H54 (cell line): ENCODE measurements around the gene MAN1B1.

Experiments used
- DNase-seq: peaks from one replicate; pipeline ENCODE4 v3.0.0; 2011; ENCODE audit warnings: low spot score, mixed read lengths; ENCODE audit not compliant: insufficient read length
- FAIRE-seq: peaks from 3 replicates; lab custom pipeline; 2011; peaks lifted over from hg19 to GRCh38; lab: Jason Lieb, UNC
- POLR2A ChIP-seq: IDR thresholded peaks from 2 replicates; pipeline ENCODE4 v1.6.1; 2011; ENCODE audit warnings: low read depth, mild to moderate bottlenecking, low read length

Gene MAN1B1

DNA sequence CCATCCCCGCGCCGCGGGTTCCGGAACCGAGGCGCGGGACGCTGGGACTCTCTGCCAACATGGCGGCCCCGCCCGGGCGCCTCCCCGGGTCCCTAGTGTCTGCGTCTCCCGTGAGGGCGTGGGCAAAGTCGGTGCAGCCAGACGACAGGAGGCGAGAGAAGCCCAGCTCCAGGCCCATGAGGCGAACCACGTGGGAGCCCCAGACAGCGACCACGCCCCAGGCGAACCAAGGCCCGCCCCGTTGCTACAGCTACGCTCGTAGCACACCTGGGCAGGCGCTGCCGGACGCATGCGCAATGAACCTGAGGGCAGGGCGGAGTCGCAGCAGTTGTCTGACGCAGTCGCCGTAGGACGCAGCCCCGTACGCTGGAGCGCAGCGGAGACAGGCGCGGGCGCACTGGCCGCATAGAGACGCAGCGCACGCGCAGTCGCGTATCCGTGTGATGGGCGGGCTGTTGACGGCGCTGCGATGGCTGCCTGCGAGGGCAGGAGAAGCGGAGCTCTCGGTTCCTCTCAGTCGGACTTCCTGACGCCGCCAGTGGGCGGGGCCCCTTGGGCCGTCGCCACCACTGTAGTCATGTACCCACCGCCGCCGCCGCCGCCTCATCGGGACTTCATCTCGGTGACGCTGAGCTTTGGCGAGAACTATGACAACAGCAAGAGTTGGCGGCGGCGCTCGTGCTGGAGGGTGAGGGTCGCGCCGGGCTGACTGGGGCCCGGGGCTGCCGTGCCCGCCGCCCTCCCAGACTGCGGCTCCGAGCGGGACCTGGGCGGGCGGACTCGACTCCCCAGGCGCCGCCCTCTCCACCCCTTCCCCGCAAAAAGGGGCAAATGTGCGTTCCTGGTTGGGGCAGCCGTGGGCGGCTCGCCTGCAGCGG lies at the start of gene MAN1B1:
Gene MAN1B1 (plus strand): TSS at position 455 of the 878 bp plus-strand sequence. CDS start 15 bp downstream, at position 470.
- DNase-seq, result peak; percentile 100
- peak; percentile 87 for FAIRE-seq
- peak; percentile 86 for TF ChIP-seq POLR2A

DNA sequence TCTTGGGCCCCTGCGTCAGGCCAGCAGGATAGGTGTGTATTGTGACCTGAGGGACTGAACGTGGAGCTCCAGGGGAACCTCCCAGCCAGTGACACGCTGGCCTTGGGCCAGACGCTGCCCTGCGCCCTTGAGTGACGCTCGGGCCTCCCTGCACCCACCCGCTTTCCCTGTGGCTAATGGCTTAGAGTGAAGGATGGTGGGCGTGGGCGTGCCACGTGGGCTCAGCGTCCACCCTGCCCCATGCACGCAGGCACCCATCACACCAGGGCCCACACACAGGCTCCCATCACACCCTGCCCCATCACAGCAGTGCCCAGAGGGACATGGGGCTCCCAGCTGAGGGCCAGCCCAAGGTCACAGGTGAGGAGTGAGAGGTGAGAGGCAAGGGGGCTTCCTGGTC lies 49.8 kb upstream of the MAN1B1 start:
- 0 out of 2 replicates have a peak, but pooled peaks have one; percentile 12 for TF ChIP-seq POLR2A
- no peak for DNase-seq
- FAIRE-seq, result no peak

- FAIRE-seq, result no peak
- TF ChIP-seq POLR2A, result no peak
- DNase-seq, result no peak
Observed at GRCh38 chr9:137037483-137037882, 49.3 kb upstream of the MAN1B1 start.

GRCh38 chr9:137038916-137039315 lies 47.9 kb upstream of the MAN1B1 start:
- no peak for TF ChIP-seq POLR2A
- DNase-seq, result no peak
- FAIRE-seq, result no peak

DNA sequence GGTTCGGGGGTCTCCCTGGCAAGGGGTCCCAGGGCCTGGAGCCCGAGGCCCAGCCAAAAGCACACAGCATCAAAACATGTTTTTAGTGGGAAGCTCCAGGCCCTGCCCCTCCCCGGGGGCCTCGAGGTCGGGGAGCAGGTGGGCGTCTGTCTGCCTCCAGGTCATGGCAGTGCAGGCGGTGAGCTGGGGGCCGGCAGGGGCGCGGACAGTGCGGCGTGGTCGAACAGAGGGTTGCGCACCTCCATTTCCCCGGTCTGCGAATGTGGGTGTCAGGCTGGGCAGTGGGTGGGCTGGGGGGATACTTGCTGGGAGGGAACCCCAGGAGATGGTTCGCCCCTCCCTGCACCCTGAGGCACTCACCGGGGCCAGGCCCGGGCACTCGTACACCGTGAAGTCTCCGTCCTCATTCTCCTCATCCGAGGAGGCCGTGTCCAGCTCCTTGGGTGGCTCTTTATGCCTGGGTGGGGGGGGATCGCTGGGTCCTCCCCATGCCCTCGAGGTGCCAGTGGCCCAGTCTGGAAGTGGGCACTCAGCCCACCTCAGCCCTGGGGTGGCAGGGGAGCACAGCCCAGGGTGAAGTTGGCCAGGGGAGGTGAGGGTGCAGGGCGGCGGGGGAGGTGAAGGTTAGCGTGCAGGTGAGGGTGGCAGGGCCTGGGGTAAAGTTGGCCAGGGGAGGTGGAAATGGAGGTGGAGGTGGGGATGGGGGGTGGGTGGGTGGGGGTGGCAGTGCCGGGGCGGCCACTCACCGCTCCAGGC lies 47.0 kb upstream of the MAN1B1 start:
- DNase-seq (no peak), FAIRE-seq (no peak)
- TF ChIP-seq POLR2A, result no peak

- TF ChIP-seq POLR2A, result no peak
- no peak for FAIRE-seq
- no peak for DNase-seq
Observed at GRCh38 chr9:137040568-137040967, 46.2 kb upstream of the MAN1B1 start.

DNA sequence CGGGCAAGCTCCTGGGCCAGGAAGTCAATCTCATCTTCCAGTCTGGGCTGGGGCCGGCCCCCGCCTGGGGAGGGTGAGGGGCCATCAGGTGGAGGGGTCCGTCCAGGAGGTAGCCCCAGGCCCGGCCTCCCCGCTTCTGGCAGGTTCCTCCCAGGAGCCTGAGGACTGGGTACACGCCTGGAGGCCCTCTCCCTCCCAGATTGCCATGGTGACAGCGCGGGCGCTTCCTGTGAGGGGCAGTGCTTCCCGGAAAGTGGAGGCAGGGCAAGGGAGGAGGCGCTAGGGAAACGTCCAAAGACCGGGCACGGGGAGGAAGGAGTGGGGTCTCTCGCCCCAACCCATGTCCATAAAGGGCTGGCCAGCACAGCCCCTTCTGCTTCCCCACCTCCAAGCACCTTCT lies 45.7 kb upstream of the MAN1B1 start:
- no peak for FAIRE-seq
- no peak for TF ChIP-seq POLR2A

GRCh38 chr9:137042751-137043727 lies 43.7 kb upstream of the MAN1B1 start:
- no peak for DNase-seq
- no peak for TF ChIP-seq POLR2A
- FAIRE-seq, result no peak

More for the DNA sequence above, 45.7 kb upstream of the MAN1B1 start:
- DNase-seq, result no peak

- no peak for TF ChIP-seq POLR2A
- DNase-seq, result no peak
- no peak for FAIRE-seq
Observed at GRCh38 chr9:137044037-137044436, 42.7 kb upstream of the MAN1B1 start.

- FAIRE-seq (no peak), DNase-seq (peak; percentile 82)
- TF ChIP-seq POLR2A, result no peak; the same call in 1 of the 2 replicates
Observed at GRCh38 chr9:137044502-137045177, 42.1 kb upstream of the MAN1B1 start.

DNA sequence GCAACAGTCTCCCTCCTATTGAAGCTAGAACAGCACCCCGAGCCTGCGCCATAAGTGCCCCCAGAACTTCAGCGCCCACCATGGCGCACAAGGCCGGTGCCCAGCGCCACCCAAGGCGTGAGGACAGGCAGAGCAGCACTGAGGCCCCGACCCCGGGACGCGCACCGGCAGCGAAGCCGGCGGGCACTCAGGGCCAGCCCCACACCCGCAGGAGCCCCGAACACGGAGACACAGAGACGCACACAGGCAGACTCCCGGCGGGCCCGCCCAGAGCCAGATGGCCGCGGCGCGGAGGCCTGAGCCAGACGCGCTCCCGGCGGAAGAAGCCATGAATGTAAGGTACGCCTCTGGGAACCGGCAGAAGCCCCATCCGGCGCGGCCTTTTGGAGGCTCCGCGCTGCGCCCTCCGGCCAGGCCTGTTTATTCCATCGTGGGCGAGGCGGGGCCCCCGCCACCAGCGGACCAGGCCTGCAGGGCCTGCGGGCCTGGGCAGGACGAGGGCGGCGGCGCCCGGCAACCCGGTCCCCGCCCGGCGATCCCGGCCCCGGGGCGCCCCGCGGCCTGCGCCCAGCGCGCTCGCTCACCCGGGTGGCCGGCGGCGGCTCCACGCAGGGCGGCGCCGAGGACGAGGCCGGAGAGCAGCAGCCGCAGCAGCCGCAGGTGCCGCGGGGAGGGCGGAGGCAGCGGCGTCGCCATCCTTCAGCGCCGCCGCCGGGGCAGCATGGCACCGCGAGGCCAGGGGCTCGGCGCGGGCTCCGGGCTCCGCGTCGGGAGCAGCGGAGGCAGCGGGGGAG lies 41.3 kb upstream of the MAN1B1 start:
- FAIRE-seq (no peak), DNase-seq (peak; percentile 89)
- no peak for TF ChIP-seq POLR2A
